Thoracic aorta (tissue), 2 donors: ENCODE data around the gene CSF1R. TPM values are rescaled to one million over a fixed set of nuclear protein-coding genes. Genes with fewer than 3 reads are reported as not detected.
"Not testable (repeated sequence)": the region's sequence is repeated elsewhere in the genome, so short reads cannot be mapped to it uniquely, and the experiment has no call there.

ENCODE experiments used
- ATAC-seq: fragments of 150-250 bp; one replicate; pipeline ENCODE4 v1.8.0; 2017; ENCODE audit warnings: low read depth; ENCODE audit not compliant: insufficient number of reproducible peaks, low FRiP score
- DNase-seq: peaks from one replicate; pipeline ENCODE4 v3.0.0-alpha.2; 2020; ENCODE audit warnings: low spot score
- H3K27ac ChIP-seq, 2 donors: fragments of 200-600 bp; sonication (generic); 1 replicate in 1 of 2; 2 replicates in 1 of 2; pipeline ENCODE4 v1.5.1; 2016; ENCODE audit warnings: mild to moderate bottlenecking in 2 of 2, moderate library complexity in 2 of 2
- H3K27me3 ChIP-seq: fragments of 200-600 bp; sonication (generic); replicated peaks from 2 replicates; pipeline ENCODE4 v1.6.0; 2016; ENCODE audit warnings: mild to moderate bottlenecking; ENCODE audit not compliant: insufficient read depth
- H3K36me3 ChIP-seq: fragments of 200-600 bp; sonication (generic); one replicate; pipeline ENCODE4 v1.5.1; 2016
- H3K4me1 ChIP-seq, 2 donors: fragments of 200-600 bp; sonication (generic); 1 replicate in 1 of 2; 2 replicates in 1 of 2; pipeline versions ENCODE4 v1.5.1 to v1.6.0; 2016; ENCODE audit warnings: low read depth in 2 of 2, mild to moderate bottlenecking in 1 of 2; ENCODE audit not compliant: control insufficient read depth in 1 of 2
- H3K4me3 ChIP-seq: fragments of 200-600 bp; sonication (generic); 2 replicates; pipeline ENCODE4 v1.5.1; 2016; ENCODE audit warnings: mild to moderate bottlenecking
- H3K9me3 ChIP-seq: fragments of 200-600 bp; sonication (generic); 2 replicates; pipeline ENCODE4 v1.5.1; 2016
- total RNA-seq, 2 donors: library from RNA; depleted of rRNA; stranded (reverse); fragments of >200 nt; gene quantifications; one replicate each; pipeline versions ENCODE4 v1.1.0 to v1.2.3, GENCODE V29; 2016
- TF ChIP-seq, protein P1 (sequence below): fragments of 200-600 bp; sonication (generic); IDR thresholded peaks from one replicate; pipeline ENCODE4 v1.5.1; 2019; ENCODE audit warnings: antibody characterized with exemption

CSF1R gene
- total RNA-seq, 2 donors from 2014 or later: 76.3 to 98.6 TPM

DNA sequence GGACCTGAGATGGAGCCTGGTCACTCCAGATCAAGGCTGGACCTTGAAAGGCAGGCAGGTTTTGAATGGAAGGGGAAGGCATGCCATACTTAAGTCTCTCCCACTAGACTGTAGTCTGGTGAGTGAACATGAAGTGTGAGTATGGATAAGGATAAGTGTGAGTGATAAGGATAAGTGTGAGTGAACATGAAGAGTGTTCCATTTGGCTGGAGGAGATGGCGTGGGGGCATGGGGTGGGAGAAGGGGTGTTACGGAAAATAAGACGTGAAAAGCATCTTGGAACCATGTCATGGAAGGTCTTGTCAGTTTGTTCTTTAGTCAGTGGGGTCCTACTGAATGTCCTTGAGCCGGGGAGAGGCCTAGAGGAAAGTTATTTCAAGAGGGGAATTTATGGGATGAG, 53.0 kb downstream of the CSF1R start:
- H3K9me3 ChIP-seq: no peaks in the 10 kb centered on the region
- no peaks in the 10 kb centered on the region for H3K27me3 ChIP-seq
- H3K36me3 ChIP-seq: peaks cover 58% of the 10 kb centered on the region
- ATAC-seq (no peak), DNase-seq (no peak)
- TF ChIP-seq, protein P1, sequence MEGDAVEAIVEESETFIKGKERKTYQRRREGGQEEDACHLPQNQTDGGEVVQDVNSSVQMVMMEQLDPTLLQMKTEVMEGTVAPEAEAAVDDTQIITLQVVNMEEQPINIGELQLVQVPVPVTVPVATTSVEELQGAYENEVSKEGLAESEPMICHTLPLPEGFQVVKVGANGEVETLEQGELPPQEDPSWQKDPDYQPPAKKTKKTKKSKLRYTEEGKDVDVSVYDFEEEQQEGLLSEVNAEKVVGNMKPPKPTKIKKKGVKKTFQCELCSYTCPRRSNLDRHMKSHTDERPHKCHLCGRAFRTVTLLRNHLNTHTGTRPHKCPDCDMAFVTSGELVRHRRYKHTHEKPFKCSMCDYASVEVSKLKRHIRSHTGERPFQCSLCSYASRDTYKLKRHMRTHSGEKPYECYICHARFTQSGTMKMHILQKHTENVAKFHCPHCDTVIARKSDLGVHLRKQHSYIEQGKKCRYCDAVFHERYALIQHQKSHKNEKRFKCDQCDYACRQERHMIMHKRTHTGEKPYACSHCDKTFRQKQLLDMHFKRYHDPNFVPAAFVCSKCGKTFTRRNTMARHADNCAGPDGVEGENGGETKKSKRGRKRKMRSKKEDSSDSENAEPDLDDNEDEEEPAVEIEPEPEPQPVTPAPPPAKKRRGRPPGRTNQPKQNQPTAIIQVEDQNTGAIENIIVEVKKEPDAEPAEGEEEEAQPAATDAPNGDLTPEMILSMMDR: no peak
- H3K4me1 ChIP-seq: no peaks in the 10 kb centered on the region
- H3K4me3 ChIP-seq: no peak overlapping the region
- H3K27ac ChIP-seq: no peak overlapping the region

DNA sequence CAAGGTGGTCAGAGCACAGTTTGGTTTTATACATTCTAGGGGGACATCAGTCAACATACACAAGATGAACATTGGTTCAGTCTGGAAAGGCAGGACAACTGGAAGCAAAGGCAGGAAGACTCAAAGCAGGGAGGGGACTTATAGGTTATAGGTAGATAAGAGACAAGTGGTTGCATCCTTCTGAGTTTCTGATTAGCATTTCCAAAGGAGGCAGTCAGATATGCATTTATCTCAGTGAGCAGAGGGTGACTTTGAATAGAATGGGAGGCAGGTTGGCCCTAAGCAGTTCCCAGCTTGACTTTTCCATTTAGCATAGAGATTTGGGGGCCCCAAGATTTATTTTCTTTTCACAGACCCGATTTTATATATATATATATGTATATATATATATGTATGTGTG, 58.3 kb downstream of the CSF1R start:
- ATAC-seq, H3K27ac ChIP-seq, H3K4me1 ChIP-seq, DNase-seq, H3K27me3 ChIP-seq, H3K4me3 ChIP-seq, H3K9me3 ChIP-seq: not testable (repeated sequence)
- H3K36me3 ChIP-seq: peaks cover 49% of the 10 kb centered on the region

DNA sequence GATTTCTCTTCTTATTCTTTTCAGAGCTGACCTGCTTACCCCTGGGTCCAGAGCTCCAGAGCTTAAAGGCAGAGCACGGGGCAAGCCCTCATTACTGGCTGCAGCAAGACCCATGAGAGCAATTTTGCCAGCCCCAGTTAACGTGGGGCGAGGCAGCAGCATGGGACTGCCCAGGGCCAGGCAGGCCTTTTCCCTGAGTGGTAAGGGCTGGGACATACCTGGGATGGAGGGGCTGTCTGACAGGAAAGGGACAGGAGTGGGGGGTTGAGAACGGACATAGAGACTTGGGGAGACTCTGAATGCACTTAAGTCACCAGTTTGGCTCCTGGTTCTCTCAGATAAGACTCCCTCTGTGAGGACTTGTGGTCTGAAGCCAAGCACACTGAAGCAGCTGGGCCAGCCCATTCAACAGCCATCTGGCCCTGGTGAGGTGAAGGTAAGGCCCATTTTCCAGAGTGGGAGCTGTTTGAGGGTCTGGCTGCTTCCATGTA, 59.6 kb downstream of the CSF1R start:
- H3K27ac ChIP-seq: no peak overlapping the region
- no peak for ATAC-seq
- H3K4me1 ChIP-seq: peaks cover 5 to 13% of the 10 kb centered on the region in 2 donors
- H3K9me3 ChIP-seq: no peaks in the 10 kb centered on the region
- H3K27me3 ChIP-seq: no peaks in the 10 kb centered on the region
- TF ChIP-seq, protein P1: no peak
- peaks cover 35% of the 10 kb centered on the region for H3K36me3 ChIP-seq
- H3K4me3 ChIP-seq: no peak overlapping the region
- no peak for DNase-seq

DNA sequence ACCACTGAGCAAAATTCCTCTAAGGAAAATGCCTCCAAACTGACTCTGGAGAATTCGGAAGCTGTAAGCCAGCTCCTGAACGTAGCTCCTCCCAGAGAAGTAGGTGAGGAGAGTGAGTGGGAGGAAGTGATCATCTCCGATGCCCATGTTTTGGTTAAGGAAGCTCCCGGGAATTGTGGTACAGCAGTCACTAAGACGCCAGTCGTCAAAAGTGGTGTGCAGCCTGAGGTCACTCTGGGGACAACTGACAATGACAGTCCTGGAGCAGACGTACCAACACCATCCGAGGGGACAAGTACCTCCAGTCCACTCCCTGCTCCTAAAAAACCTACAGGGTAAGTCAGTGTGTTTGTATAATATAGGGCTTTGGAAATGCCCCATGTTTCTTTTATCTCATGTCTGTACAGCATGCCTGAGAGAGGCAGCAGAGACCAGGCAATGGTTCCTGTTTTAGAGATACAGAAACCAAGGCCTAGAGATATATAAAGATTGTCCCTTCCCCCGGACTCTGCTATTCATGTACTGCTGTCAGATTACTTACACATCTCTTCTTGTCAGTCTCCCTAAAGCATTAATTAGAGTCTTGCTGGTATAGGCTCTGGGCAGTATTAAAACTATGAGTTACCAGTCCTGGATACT, 61.9 kb downstream of the CSF1R start:
- peaks cover 14 to 26% of the 10 kb centered on the region in 2 donors for H3K4me1 ChIP-seq
- peaks cover 22% of the 10 kb centered on the region for H3K36me3 ChIP-seq
- DNase-seq (no peak), ATAC-seq (no peak)
- no peak overlapping the region for H3K27ac ChIP-seq
- TF ChIP-seq, protein P1: no peak
- no peaks in the 10 kb centered on the region for H3K27me3 ChIP-seq
- no peaks in the 10 kb centered on the region for H3K9me3 ChIP-seq
- no peak overlapping the region for H3K4me3 ChIP-seq

DNA sequence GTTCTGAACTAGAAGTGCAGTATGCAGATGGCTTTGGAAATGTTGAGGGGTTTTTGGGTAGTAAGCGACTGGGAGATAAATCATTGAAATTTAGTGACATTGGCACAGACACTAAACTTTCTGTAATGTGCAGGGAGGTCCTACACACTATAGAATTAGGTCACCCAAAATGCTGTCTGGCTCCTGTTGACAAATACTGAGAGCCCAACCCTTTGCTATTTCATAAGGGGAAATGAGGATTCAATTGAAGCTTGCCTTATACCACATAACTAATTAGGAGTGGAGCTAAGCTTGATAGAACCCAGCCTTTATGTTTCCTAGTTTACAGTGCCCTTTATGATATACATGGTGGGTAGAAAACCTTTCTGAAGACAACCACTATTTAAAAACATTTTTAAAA, 63.2 kb downstream of the CSF1R start:
- Histone ChIP-seq H3K9me3 (no peaks in the 10 kb centered on the region), H3K27me3 (no peaks in the 10 kb centered on the region), H3K27ac (peak overlapping the region in 1 of 2 donors; percentile 71), H3K4me1 (peaks cover 14 to 26% of the 10 kb centered on the region in 2 donors), H3K36me3 (peaks cover 32% of the 10 kb centered on the region), H3K4me3 (no peak overlapping the region)
- TF ChIP-seq, protein P1: no peak
- no peak for DNase-seq
- no peak for ATAC-seq

DNA sequence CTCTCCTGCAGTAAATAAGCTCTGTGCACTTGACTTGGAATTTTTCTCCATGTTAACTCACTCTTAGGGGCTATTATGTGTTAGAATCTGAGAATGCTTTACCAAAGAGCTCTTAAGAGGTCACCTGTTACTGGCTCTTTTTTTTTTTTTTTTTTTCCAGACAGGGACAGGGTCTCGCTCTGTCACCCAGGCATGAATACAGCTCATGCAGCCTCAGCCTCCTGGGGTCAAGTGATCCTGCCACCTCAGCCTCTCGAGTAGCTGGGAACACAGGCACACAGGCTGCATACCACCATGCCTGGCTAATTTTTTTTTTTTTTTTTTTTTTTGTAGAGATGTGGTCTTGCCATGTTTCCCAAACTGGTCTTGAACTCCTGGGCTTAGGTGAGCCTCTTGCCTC, 63.7 kb downstream of the CSF1R start:
- Histone ChIP-seq H3K4me3 (no peak overlapping the region), H3K27ac (peak overlapping the region; percentile 48 to 71), H3K36me3 (peaks cover 29% of the 10 kb centered on the region), H3K9me3 (no peaks in the 10 kb centered on the region), H3K27me3 (no peaks in the 10 kb centered on the region), H3K4me1 (peaks cover 14 to 26% of the 10 kb centered on the region in 2 donors)
- no peak for DNase-seq
- ATAC-seq: no peak
- TF ChIP-seq, protein P1: no peak
